OCI-LY1 (cell line): ENCODE results near the gene NBPF3.

ENCODE experiments used
- H2AFZ ChIP-seq: fragments of 200-600 bp; sonication (generic), shearing (Covaris generic); 2 replicates; pipeline ENCODE4 v1.6.0; 2014; ENCODE audit warnings: antibody characterized with exemption, mild to moderate bottlenecking, low read length
- H3F3A ChIP-seq: fragments of 200-600 bp; sonication (generic), shearing (Covaris generic); 2 replicates; pipeline ENCODE4 v1.6.0; 2014; ENCODE audit warnings: mild to moderate bottlenecking, antibody characterized with exemption, low read length, moderate library complexity; ENCODE audit not compliant: insufficient read depth
- H3K27ac ChIP-seq: fragments of 200-600 bp; sonication (generic); 2 replicates; pipeline ENCODE4 v1.5.1; 2014; ENCODE audit warnings: low read length, mixed run types, mild to moderate bottlenecking, low read depth; ENCODE audit not compliant: poor library complexity, severe bottlenecking
- H3K27me3 ChIP-seq: fragments of 200-600 bp; sonication (generic); 2 replicates; pipeline ENCODE4 v1.6.0; 2014; ENCODE audit warnings: antibody characterized with exemption, mild to moderate bottlenecking, low read length, moderate library complexity; ENCODE audit not compliant: insufficient read depth
- H3K36me3 ChIP-seq: fragments of 200-600 bp; sonication (generic); 2 replicates; pipeline ENCODE4 v1.6.1; 2014; ENCODE audit warnings: mild to moderate bottlenecking, antibody characterized with exemption, low read length, moderate library complexity, mixed read lengths; ENCODE audit not compliant: insufficient read depth
- H3K4me1 ChIP-seq: fragments of 200-600 bp; sonication (generic); 2 replicates; pipeline ENCODE4 v1.5.1; 2014; ENCODE audit warnings: mild to moderate bottlenecking, low read length, moderate library complexity; ENCODE audit not compliant: insufficient read depth, severe bottlenecking
- H3K4me2 ChIP-seq: fragments of 200-600 bp; sonication (generic), shearing (Covaris generic); 2 replicates; pipeline ENCODE4 v1.6.1; 2014; ENCODE audit warnings: low read length
- H3K4me3 ChIP-seq: fragments of 200-600 bp; sonication (generic); 2 replicates; pipeline ENCODE4 v1.5.1; 2014; ENCODE audit warnings: low read length, low read depth, mild to moderate bottlenecking, mixed read lengths; ENCODE audit not compliant: poor library complexity, severe bottlenecking
- H3K79me2 ChIP-seq: fragments of 200-600 bp; shearing (Covaris generic); 2 replicates; pipeline ENCODE4 v1.6.1; 2016; ENCODE audit warnings: mixed run types, low read length, mixed read lengths; ENCODE audit not compliant: insufficient read depth
- H3K9ac ChIP-seq: fragments of 200-600 bp; sonication (generic), shearing (Covaris generic); 2 replicates; pipeline ENCODE4 v1.6.1; 2014; ENCODE audit warnings: mild to moderate bottlenecking, low read length, mixed read lengths
- H3K9me2 ChIP-seq: fragments of 200-600 bp; sonication (generic), shearing (Covaris generic); 2 replicates; pipeline ENCODE4 v1.6.1; 2014; ENCODE audit warnings: low read depth, mild to moderate bottlenecking, low read length, mixed read lengths
- H3K9me3 ChIP-seq: fragments of 200-600 bp; shearing (Covaris generic); 2 replicates; pipeline ENCODE4 v1.6.1; 2014; ENCODE audit warnings: low read length, mixed read lengths
- H4K20me1 ChIP-seq: fragments of 200-600 bp; sonication (generic), shearing (Covaris generic); 2 replicates; pipeline ENCODE4 v1.6.0; 2016; ENCODE audit warnings: mild to moderate bottlenecking, low read length; ENCODE audit not compliant: insufficient read depth
- EZH2 ChIP-seq: fragments of 200-600 bp; sonication (generic), shearing (Covaris generic); IDR thresholded peaks from 2 replicates; pipeline ENCODE4 v1.8.0; 2017; ENCODE audit warnings: borderline replicate concordance, mixed run types, mild to moderate bottlenecking, antibody characterized with exemption, low read length, moderate library complexity, mixed read lengths
- TF ChIP-seq, protein P1 (sequence below): fragments of 200-600 bp; sonication (generic), shearing (Covaris generic); IDR thresholded peaks from 2 replicates; pipeline ENCODE4 v1.5.1; 2017; ENCODE audit warnings: mild to moderate bottlenecking, antibody characterized with exemption, low read length, moderate library complexity, mixed read lengths

Gene NBPF3

DNA sequence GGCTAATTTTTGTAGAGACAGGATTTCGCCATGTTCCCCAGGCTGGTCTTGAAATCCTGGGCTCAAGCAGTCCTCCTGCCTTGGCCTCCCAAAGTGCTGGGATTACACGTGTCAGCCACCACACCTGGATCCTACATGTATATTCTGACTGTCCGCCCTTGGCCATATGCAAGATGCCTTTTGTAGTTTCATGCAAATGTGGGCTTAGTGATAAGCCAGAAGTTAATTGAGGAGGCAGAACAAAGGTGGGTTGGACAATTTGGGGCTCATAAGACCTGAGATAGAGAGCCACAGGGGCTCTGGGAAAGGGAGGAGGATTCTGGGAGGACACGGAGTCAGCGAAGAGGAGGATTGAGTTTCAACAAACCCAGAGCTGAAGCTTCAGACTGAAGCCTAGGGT is 94.2 kb downstream of the NBPF3 start:
- Histone ChIP-seq H3K9ac (no peak overlapping the region), H3K4me1 (no peaks in the 10 kb centered on the region), H3K27me3 (no peaks in the 10 kb centered on the region), H3K4me2 (no peak overlapping the region), H3K79me2 (no peaks in the 10 kb centered on the region), H2AFZ (no peak overlapping the region), H3K9me2 (no peaks in the 10 kb centered on the region), H3F3A (no peaks in the 10 kb centered on the region), H3K9me3 (no peaks in the 10 kb centered on the region), H3K27ac (no peak overlapping the region), H3K4me3 (no peak overlapping the region), H3K36me3 (no peaks in the 10 kb centered on the region), H4K20me1 (no peaks in the 10 kb centered on the region)
- no peak for TF ChIP-seq EZH2
- TF ChIP-seq, protein P1, sequence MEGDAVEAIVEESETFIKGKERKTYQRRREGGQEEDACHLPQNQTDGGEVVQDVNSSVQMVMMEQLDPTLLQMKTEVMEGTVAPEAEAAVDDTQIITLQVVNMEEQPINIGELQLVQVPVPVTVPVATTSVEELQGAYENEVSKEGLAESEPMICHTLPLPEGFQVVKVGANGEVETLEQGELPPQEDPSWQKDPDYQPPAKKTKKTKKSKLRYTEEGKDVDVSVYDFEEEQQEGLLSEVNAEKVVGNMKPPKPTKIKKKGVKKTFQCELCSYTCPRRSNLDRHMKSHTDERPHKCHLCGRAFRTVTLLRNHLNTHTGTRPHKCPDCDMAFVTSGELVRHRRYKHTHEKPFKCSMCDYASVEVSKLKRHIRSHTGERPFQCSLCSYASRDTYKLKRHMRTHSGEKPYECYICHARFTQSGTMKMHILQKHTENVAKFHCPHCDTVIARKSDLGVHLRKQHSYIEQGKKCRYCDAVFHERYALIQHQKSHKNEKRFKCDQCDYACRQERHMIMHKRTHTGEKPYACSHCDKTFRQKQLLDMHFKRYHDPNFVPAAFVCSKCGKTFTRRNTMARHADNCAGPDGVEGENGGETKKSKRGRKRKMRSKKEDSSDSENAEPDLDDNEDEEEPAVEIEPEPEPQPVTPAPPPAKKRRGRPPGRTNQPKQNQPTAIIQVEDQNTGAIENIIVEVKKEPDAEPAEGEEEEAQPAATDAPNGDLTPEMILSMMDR = no peak
